GM19372 (cell line): ENCODE data around the gene CBFB.

Experiments used
- ATAC-seq: cut with Tn5 transposase; IDR thresholded peaks from one replicate; pipeline ENCODE4 v1.9.1; 2021; ENCODE audit warnings: mild to moderate bottlenecking, low read depth, moderate library complexity; ENCODE audit not compliant: unreplicated experiment

Gene CBFB

DNA sequence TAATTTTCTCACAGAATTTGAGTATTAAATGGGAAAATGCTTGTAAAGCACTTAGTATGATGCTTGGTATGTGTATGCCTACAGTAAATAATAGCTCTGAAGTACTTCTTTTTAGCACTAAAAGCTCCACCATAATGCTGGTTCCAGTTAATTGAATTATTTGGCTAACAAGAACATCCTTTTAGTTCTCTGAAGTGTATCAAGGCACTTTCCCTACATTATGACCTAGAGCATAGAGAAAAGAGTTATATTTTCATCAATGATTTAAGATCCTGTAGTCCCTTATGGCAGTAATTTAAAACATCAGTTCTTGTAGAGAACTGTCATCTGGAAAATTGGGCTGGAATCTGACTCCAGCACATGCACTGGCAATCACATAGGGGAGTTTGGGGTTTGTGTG is 58.9 kb downstream of the CBFB start:
- ATAC-seq = no peak

DNA sequence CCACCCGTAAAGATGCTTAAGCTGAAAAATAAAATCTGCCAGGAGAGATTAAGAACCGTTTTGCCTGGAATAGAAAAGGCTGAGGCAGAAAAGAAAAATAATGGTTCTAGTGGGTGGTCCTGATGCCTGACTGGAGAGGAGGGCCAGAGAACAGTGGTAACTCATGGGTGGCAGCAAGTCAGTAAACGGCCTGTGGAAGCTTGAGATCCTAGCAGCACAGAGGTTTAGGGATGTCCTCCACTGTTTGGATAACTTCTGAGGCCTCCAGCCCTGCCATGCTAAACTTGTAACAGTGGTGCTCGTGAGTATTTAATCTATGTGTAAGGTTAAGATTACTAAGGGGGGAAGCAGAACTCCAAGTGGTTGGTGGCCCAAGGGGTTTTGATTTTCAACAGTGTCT is 59.6 kb downstream of the CBFB start:
- ATAC-seq = no peak

DNA sequence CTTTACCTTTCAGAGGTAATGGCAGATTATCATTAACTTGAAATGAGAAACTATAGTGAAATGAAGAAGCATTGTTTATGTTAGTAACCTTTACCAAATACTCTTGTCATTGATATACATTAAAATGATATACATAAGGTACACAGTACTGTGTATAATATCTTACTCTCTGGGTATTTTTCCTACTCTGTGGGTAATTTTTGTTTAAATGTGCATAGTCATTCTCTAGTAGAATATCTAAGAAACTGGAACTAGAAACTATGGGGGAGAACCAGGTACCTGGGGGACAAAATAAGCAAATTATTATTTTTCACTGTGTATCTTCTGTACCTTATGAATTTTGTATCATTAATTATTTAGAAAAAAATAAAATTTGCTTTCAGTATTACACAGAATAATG is 60.2 kb downstream of the CBFB start:
- no peak for ATAC-seq

DNA sequence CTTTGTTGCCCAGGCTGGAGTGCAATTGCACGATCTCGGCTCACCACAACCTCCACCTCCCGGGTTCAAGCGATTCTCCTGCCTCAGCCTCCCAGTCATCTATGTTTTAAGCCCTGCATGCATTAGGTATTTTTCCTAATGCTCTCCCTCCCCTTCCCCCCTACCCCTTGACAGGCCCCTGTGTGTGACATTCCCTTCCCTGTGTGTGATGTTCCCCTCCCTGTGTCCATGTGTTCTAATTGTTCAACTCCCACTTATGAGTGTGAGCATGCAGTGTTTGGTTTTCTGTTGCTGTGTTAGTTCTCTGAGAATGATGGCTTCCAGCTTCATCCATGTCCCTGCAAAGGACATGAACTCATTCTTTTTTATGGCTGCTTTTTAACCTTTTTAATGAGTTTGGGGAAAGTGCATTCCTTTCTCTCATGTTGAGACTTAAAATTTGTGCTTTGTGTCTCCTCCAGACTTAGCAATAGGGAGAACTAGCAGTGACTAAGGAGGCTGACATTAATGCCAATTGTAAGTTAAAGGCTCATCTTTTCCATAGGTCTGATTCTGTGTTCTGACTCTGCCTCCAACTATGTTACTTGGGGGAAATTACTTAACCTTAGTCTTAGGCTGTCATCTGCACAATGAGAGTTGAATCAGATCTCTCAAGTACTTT is 63.1 kb downstream of the CBFB start:
- ATAC-seq = no peak

DNA sequence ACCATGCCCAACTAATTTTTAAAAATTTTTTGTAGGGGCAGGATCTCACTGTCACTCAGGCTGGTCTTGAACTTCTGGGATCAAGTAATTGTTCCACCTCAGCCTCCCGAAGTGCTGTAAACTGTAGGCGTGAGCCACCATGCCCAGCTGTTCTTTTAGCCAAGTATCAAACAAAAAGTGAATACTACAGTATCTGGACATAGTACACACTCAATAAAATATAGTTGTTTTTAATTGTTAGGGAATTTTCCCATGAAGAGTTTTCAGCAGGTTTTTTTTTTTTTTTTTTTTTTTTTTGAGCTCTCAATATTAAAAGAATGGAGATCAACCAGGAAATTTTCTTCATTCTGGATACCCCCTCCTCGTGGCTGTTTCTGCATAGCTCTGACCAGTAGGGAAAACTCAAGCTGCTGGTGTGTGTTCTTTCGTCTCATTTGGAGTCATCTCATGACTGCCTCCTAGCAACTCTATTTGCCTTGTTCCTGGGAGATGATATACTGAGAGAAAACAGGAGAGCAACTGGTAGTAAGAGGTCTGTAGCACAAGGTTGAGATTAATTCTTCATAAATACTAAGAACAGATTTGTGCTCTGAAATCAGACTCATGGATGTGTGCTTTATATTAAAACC is 64.3 kb downstream of the CBFB start:
- ATAC-seq = no peak

DNA sequence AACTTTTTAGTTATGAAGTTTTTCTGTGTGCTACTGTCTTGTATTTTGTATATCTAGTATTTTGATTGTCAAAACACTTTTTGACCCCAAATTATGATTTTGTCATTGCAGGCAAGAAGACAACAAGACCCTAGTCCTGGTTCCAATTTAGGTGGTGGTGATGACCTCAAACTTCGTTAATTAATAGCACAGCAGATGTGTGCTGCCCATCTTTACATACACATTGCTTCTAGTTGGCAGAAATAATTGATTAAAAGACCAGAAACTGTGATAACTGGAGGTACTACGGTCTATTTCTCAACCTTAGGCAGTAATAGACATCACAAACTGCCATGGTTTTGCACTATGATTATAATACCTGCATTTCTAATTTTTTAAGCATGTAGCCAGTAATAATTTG is 69.7 kb downstream of the CBFB start:
- ATAC-seq = no peak

DNA sequence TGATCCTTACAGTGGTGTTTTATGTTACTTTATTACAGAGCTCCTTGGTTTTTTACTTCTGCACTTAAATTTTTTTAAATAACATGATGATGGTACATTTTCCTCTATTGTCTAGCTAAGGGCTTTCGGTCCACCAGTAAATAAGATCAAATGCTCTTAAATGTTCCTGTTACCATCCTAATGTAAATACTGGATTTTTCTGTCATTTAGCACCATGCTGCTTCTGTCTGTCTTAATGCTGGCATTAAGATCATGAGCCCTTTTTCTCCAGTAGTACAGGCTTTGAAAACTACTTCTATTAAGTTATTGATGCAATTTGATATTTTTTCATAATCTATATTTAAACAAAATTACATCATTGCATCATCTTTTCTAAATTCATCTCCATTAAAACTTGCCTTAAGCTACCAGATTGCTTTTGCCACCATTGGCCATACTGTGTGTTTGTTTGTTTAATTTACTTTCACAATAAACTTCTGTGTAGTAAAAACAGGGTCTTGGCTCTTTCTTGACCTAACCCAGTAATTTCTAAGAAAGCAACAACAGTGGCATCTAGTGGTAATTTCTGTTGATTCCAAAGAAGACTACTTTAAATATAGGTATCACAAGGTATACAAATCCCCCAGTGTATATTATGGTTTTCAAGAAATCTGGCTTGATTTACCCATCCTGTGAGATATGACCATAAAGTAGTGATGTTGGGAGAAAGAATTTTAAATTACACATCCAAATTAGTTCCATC is 71.8 kb downstream of the CBFB start:
- no peak for ATAC-seq

DNA sequence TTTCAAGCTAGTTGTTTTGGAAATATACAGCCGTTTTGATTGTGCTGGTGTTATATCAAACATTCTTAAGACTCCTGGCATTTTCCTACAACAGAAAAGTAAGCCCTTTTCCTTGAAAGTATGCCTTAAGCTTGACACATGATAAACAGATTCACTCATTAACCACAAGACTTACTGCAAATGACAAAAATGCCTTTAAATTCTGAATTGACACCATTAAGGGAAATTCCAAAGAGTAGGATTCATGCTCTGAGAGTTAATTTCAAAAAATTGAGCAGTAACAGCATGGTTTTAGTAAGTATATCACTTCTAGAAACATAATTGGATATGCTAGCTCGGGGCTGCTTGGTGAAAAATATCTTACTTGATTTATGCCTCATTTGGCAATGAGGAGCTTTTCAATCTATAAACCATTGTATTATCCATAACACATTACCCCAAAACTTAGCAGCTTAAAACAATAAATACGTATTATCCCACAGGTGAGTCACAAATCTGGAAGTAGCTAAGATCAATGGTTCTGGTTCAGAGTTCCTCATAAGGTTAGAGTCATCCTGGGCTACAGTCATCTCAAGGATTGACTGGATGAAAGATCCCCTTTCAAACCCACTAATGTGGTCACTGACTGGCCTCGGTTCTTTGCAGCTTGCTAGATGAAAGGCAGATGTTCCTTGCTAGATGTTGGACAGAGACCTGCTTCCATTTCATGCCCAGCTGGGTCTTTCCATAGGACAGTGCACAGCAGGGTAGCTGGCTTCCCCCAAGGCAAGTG is 72.5 kb downstream of the CBFB start:
- ATAC-seq = no peak

DNA sequence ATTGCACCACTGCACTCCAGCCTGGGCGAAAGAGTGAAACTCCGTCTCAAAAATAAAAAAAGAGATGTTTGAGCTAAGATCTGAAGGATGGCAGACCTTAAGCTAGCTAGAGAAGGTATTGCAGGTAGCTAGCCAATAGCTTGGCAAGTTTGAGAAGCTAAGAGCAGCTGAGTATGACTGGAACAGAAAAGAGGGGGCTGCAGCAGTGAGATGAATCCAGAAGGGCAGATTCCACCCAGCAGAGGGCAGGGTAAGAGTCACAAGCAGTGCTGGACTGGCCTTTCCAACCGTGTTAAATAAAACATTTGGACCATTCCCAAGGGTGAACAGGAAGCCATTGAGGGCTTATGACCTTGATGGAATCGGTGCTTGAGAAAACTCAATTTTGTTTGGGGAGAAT is 75.1 kb downstream of the CBFB start:
- no peak for ATAC-seq

DNA sequence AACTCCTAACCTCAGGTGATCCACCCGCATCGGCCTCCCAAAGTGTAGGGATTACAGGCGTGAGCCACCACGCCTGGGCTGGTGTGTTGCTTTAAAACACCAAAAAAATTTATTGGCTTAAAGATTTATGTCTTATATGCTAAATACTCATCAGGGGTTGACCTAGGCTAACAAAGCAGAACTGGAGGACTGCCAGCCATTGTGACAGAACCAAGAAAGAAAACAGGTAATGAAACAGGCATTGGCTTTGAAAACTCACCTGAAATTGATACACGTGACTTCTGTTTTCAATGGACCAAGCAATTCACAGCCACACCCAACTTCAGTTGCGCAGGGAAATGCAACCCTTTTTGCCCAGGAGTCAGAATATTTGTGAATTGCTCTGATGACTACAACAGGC is 75.9 kb downstream of the CBFB start:
- ATAC-seq = no peak

DNA sequence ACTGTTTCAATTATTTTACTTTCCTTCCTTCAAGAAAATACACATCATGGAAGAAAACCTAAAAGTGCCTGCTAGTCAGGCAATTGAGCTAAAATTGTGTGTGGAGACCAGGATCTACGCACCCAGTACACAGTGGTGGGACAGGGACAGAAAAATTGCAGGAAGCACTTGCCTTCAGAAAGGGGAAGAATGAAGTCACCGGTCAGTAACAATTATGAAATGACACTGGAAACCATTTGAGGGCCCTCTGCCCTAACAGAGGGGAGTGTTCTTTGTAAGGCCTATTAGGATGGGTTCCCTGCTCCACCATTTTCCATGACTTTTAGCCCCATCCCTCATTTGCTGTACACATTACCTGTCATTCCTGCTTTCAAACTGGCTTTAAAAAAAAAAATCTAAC is 76.3 kb downstream of the CBFB start:
- no peak for ATAC-seq

DNA sequence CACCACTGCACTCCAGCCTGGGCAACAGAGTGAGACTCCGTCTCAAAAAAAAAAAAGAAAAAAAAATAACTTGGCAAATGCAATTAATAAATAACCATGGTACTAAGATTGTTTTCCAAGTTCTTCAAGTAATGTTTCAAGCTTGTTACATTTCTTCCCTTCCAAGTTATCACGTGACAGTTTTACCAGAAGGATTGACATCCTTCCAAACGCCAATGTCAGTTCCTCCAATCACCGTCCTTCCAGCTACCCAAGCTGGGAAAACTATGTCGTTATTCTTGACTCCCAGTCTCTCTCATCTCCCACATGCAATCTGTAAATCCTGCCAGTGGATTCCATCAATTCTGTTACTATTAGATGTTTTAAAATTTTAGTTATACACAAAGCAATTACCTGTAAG is 76.9 kb downstream of the CBFB start:
- ATAC-seq = no peak

DNA sequence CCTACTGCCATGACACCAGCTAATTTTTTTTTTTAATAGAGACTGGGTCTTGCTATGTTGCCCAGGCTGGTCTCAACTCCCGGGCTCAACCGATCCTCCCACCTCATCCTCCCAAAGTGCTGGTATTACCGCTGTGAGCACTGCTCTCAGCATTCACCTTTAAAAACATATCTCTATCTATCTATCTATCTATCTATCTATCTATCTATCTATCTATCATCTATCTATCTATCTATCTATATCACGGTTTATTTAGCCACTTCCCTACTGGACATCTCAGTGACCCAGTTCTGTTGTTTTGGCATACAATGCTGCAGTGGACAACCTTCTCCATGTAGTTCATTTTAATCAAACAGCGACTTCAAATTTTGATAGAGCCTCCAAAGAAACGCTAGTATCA is 79.5 kb downstream of the CBFB start:
- no peak for ATAC-seq

DNA sequence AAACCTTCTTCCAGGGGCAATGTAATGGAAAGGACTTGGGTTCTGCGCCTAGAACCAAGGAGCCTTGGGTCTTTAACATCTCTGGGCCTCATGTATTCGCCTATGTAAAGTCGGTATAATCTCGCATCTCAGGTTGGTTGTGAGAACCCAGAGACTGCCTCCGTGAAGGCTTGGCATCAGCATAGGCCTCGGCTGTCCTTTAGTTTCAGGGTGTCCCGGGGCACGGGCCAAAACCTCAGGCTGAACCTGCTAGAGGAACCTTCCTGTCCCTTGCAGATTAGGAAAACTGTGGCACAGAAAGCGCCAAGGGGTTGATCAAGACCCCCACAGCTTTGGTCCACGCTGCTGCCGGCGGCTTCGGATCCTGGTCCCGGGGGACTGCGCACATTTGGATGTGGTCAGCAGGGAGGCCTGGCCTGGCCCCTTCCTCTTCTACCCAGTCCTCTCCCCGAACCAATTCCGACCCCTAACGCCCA is 80.0 kb downstream of the CBFB start:
- ATAC-seq = no peak

DNA sequence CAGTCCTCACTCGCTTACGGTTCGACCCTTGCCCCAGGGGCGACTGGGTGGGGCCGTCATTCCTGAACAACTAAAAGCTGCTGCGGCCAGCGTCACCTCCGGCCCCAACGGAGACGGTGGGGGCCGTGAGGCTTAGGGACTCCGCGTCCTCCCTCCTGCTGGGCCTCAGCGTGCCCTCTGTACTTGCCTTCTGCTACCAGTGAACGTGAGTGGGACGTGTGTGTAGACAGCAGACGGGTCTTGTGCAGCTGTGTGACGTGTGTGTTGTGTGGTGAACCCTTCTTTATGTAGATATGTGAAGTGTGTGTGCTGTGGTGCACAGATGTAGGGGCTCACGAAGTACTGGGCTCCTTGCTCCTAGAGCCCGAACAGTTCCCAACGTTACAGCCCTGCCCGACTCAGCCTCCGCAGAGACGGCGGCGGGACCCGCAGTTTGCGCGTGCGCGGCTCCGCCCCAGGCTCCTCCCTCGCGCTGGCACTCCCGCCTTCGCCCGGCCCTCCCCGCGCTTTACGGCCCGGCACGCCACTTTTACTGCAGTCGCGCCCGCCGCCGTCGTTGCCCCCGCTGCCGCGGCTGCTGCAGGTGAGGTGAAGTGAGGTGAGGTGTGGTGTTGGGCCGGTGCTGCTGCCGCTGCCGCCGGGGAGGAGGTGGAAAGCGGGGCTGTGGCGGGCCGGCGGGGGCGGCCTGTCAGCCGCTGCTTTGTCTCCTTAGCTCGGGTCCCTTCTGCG is 80.6 kb downstream of the CBFB start, which contains the start of gene PHAF1:
Gene PHAF1, plus strand, starts transcription at position 535 of the 729 bp plus-strand sequence. CDS start 235 bp downstream, outside the sequence.
- peak; percentile 81 for ATAC-seq

DNA sequence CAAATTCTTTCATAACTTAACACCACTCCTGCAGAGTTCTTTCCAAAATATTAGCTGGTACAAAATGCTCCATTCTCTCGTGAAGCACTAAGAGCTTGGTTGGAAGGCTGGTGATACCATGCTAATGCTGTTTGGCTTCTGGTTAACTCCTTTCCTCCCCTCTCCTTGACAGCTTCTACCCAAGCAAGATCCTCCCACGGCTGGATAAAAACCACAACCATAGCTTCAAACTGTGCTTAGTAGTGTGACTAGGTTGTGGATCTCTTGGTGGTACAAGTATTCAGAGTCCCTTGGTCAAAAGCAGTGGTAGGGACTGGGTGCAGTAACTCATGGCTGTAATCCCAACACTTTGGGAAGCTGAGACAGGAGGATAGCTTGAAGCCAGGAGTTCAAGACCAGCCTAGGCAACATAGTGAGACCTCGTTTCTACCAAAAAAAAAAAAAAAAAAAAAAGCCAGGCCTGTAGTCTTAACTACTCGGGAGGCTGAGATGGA is 83.0 kb downstream of the CBFB start:
- no peak for ATAC-seq

DNA sequence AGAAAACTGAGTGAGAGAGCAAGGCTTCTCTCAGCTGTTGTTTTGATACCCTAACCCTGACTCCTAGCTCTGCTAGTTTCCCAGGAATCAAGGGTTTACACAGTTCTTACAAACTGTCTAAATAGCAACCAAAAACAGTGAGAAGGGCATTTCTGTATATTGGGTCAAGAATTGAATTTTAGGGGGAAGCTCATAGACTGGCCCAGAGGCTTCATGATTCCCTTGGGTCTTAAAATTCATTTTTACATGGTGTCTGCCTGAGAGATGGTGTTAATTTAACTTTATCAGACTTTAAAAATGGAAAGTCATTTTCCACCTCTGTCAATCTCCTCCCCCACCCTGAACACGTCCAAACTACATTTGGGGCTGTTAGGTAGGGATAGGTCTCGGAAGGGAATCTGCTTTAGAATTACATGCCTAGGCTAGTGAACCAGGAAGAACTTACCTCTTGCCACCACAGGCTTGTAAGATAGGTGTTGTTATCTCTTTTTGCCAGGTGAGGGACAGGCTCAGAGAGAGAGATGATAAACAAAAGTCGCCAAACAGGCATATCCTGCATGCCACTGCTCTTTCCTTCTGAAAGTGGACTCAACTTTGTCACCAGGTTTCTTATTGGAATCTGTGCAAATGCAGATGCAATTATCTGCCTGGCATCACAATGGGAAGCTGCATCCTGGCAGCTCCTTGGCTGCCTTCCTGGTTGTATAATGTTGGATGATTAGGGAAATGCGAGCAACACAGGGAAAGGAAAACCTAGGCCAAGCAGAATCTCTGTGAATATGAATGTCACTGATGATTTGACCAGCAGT is 83.8 kb downstream of the CBFB start:
- ATAC-seq = no peak

DNA sequence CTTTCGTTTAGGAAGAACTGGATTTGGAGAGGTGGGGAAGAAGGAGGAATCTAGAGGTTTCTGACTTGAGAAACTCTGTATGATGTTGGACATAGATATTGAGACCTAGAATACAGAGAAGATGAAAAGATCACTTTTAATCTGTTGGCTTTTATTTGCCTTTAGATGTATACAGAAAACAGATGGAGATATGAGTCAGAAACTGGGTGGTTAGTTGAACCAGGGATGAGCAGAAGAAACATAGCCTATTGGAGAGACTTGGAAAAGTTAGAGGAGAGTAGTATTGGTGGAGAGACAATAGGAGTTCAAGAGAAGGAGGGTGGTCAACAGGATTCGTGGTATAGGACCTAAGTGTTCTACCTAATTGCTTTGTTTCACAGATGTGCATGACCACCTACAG is 85.8 kb downstream of the CBFB start:
- no peak for ATAC-seq

DNA sequence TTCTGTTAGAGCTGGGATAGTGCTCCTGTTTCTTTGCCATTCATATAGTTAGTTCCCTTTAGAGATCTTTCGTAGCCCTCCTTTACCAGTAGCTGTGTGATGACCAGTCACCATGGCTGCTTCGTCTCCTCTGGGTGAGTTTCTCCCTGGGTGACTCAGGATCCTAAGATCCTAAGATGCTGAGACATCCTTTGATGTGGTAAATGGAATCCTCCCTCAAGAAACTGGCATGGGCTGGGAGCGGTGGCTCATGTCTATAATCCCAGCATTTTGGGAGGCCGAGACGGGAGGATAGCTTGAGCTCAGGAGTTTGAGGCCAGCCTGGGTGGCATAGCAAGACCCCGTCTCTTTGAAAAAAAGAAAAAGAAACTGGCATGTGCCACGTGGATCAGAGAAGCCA is 86.7 kb downstream of the CBFB start:
- no peak for ATAC-seq
